H1 (cell line): ENCODE results near the gene TMEM198. TPM values are rescaled to one million over a fixed set of nuclear protein-coding genes. Genes with fewer than 3 reads are reported as not detected.

Source experiments
- CTCF ChIA-PET: fragments of 300-600 bp; sonication (Branson Sonifier 250); formaldehyde crosslinking; loops from one replicate; lab custom pipeline; 2021; ENCODE audit not compliant: partially characterized antibody; lab: Charles Lee
- POLR2A ChIA-PET: fragments of 300-600 bp; sonication (Branson Sonifier 250); formaldehyde crosslinking; loops from one replicate; lab custom pipeline; 2021; ENCODE audit warnings: inconsistent platforms; ENCODE audit not compliant: partially characterized antibody; lab: Charles Lee
- DNase-seq, 2 experiments: peaks; one replicate each; pipeline versions ENCODE4 v3.0.0 to v3.0.0-alpha.2; 2010 to 2022; ENCODE audit warnings: low spot score in 2 of 2, low read depth in 1 of 2, mixed read lengths in 1 of 2
- FAIRE-seq: peaks from 2 replicates; lab custom pipeline; 2011; peaks lifted over from hg19 to GRCh38; lab: Jason Lieb, UNC
- H2AFZ ChIP-seq: 2 replicates; pipeline ENCODE4 v1.8.1; 2012; ENCODE audit warnings: low read length, inconsistent platforms
- H2AK5ac ChIP-seq: 2 replicates; pipeline ENCODE4 v1.6.1; 2013; ENCODE audit warnings: low read depth, low read length
- H2BK120ac ChIP-seq: replicated peaks from 2 replicates; pipeline ENCODE3; 2013; ENCODE audit warnings: low read depth, low read length, inconsistent platforms
- H2BK12ac ChIP-seq: 2 replicates; pipeline ENCODE4 v1.6.1; 2013; ENCODE audit warnings: low read depth, low read length
- H2BK15ac ChIP-seq: 2 replicates; pipeline ENCODE4 v1.6.1; 2013; ENCODE audit warnings: low read length
- H2BK20ac ChIP-seq: 2 replicates; pipeline ENCODE4 v1.6.1; 2013; ENCODE audit warnings: low read length
- H2BK5ac ChIP-seq: 2 replicates; pipeline ENCODE4 v1.6.1; 2013; ENCODE audit warnings: low read depth, low read length
- H3K14ac ChIP-seq: 2 replicates; pipeline ENCODE4 v1.6.1; 2013; ENCODE audit warnings: inconsistent platforms; ENCODE audit not compliant: insufficient read length
- H3K18ac ChIP-seq: 2 replicates; pipeline ENCODE4 v1.6.1; 2013; ENCODE audit warnings: low read length; ENCODE audit errors: extremely low read depth
- H3K23ac ChIP-seq: 2 replicates; pipeline ENCODE4 v1.6.1; 2013; ENCODE audit warnings: inconsistent platforms; ENCODE audit not compliant: insufficient read length
- H3K23me2 ChIP-seq: 2 replicates; pipeline ENCODE4 v1.6.1; 2013; ENCODE audit warnings: low read depth, low read length
- H3K27ac ChIP-seq: 2 replicates; pipeline ENCODE4 v1.6.1; 2011; ENCODE audit warnings: low read depth, low read length, inconsistent platforms
- H3K27me3 ChIP-seq, 4 experiments: replicated peaks in 1 of 4; 1 replicate in 1 of 4; 2 replicates in 3 of 4; pipeline versions ENCODE4 v1.6.1 to v1.8.1; 2011 to 2013; ENCODE audit warnings: low read length in 3 of 4, mild to moderate bottlenecking in 3 of 4, inconsistent platforms in 2 of 4, mixed read lengths in 2 of 4, moderate library complexity in 1 of 4; ENCODE audit not compliant: control insufficient read depth in 3 of 4, insufficient read depth in 3 of 4; ENCODE audit errors: extremely low read depth in 1 of 4
- H3K36me3 ChIP-seq, 4 experiments: 2 replicates each; pipeline versions ENCODE4 v1.6.1 to v1.8.1; 2011 to 2013; ENCODE audit warnings: mild to moderate bottlenecking in 4 of 4, low read length in 3 of 4, moderate library complexity in 2 of 4, control low read depth in 1 of 4, inconsistent platforms in 1 of 4; ENCODE audit not compliant: insufficient read depth in 4 of 4, control insufficient read depth in 2 of 4
- H3K4ac ChIP-seq: replicated peaks from 2 replicates; pipeline ENCODE3; 2013; ENCODE audit warnings: low read length, low read depth, mixed read lengths, inconsistent platforms; ENCODE audit not compliant: insufficient read length
- H3K4me1 ChIP-seq, 4 experiments: replicated peaks in 1 of 4; 1 replicate in 1 of 4; 2 replicates in 3 of 4; pipeline versions ENCODE4 v1.6.1 to v1.8.1; 2011 to 2013; ENCODE audit warnings: low read length in 3 of 4, inconsistent platforms in 2 of 4, mixed read lengths in 1 of 4; ENCODE audit not compliant: insufficient read depth in 4 of 4, control insufficient read depth in 3 of 4
- H3K4me2 ChIP-seq, 2 experiments: 2 replicates each; pipeline versions ENCODE4 v1.6.1 to v1.8.1; 2011 to 2013; ENCODE audit warnings: low read depth in 2 of 2, low read length in 2 of 2, control low read depth in 1 of 2, inconsistent platforms in 1 of 2, mild to moderate bottlenecking in 1 of 2; ENCODE audit not compliant: insufficient read depth in 1 of 2
- H3K4me3 ChIP-seq, 4 experiments: fragments of 200-600, 300-600 bp in 1 of 4; sonication (generic), shearing (Covaris generic), sonication (Bioruptor Twin) in 1 of 4; 2 replicates each; pipeline versions ENCODE4 v1.5.1 to v1.8.1; 2011 to 2016; ENCODE audit warnings: low read length in 4 of 4, low read depth in 3 of 4, control low read depth in 2 of 4, inconsistent platforms in 2 of 4, mild to moderate bottlenecking in 2 of 4, mixed read lengths in 1 of 4, moderate library complexity in 1 of 4; ENCODE audit not compliant: insufficient read depth in 2 of 4; ENCODE audit errors: extremely low read depth in 1 of 4
- H3K56ac ChIP-seq: replicated peaks from 2 replicates; pipeline ENCODE3; 2013; ENCODE audit warnings: low read depth, mild to moderate bottlenecking, mixed read lengths, low read length, inconsistent platforms; ENCODE audit not compliant: insufficient read length
- H3K79me1 ChIP-seq: 2 replicates; pipeline ENCODE4 v1.6.1; 2013; ENCODE audit warnings: low read depth, low read length, control low read depth
- H3K79me2 ChIP-seq, 2 experiments: 2 replicates each; pipeline versions ENCODE4 v1.6.1 to v1.8.1; 2012 to 2013; ENCODE audit warnings: low read length in 2 of 2, mild to moderate bottlenecking in 2 of 2, inconsistent platforms in 1 of 2; ENCODE audit not compliant: insufficient read depth in 2 of 2, control insufficient read depth in 1 of 2
- H3K9ac ChIP-seq, 4 experiments: replicated peaks in 1 of 4; 1 replicate in 1 of 4; 2 replicates in 3 of 4; pipeline versions ENCODE4 v1.6.1 to v1.8.1; 2011 to 2013; ENCODE audit warnings: low read depth in 3 of 4, low read length in 3 of 4, control low read depth in 2 of 4, mild to moderate bottlenecking in 2 of 4, moderate library complexity in 2 of 4, inconsistent platforms in 1 of 4; ENCODE audit errors: extremely low read depth in 1 of 4
- H3K9me3 ChIP-seq, 2 experiments: 2 replicates each; pipeline versions ENCODE4 v1.6.1 to v1.8.1; 2012 to 2013; ENCODE audit warnings: mild to moderate bottlenecking in 2 of 2, moderate library complexity in 2 of 2, control low read depth in 1 of 2, inconsistent platforms in 1 of 2, low read depth in 1 of 2, low read length in 1 of 2, mixed read lengths in 1 of 2; ENCODE audit not compliant: insufficient read depth in 2 of 2
- H4K20me1 ChIP-seq, 2 experiments: replicated peaks in 1 of 2; 2 replicates each; pipeline versions ENCODE3 to v1.8.1; 2011 to 2013; ENCODE audit warnings: inconsistent platforms in 2 of 2, low read length in 2 of 2, mild to moderate bottlenecking in 1 of 2; ENCODE audit not compliant: insufficient read depth in 2 of 2, control insufficient read depth in 1 of 2
- H4K5ac ChIP-seq: 2 replicates; pipeline ENCODE4 v1.6.1; 2013; ENCODE audit warnings: low read length, low read depth, mixed read lengths, inconsistent platforms; ENCODE audit not compliant: insufficient read length
- H4K8ac ChIP-seq: 2 replicates; pipeline ENCODE4 v1.8.0; 2013; ENCODE audit warnings: mild to moderate bottlenecking, moderate library complexity, low read length, inconsistent platforms; ENCODE audit not compliant: insufficient read depth; ENCODE audit errors: extremely low read depth
- H4K91ac ChIP-seq: replicated peaks from 2 replicates; pipeline ENCODE3; 2013; ENCODE audit warnings: low read length, mixed read lengths, inconsistent platforms; ENCODE audit not compliant: insufficient read length
- WGBS, 2 experiments: shearing (Covaris generic) in 1 of 2; methylation state at CpG; one replicate each; pipeline versions ENCODE4 v1.1.6 to v1.1.7; 2013 to 2015; ENCODE audit warnings: low lambda C conversion rate in 2 of 2, mixed read lengths in 2 of 2, inconsistent platforms in 1 of 2, low coverage in 1 of 2, missing lambda C conversion rate in 1 of 2; ENCODE audit not compliant: insufficient replicate concordance in 2 of 2, insufficient coverage in 1 of 2, insufficient read length in 1 of 2; ENCODE audit errors: extremely low coverage in 1 of 2, missing lambda C conversion rate in 1 of 2; 5-methylcytosine and 5-hydroxymethylcytosine counted together
- polyA plus RNA-seq, 7 experiments: library from polyadenylated mRNA; depleted of rRNA in 3 of 7; stranded (reverse) in 5 of 7; unstranded in 2 of 7; fragments of >200 nt in 5 of 7; fragments of 200-250 nt in 2 of 7; gene quantifications; 1 replicate in 5 of 7; 2 replicates in 1 of 7; 4 replicates in 1 of 7; pipeline versions ENCODE4 v1.2.1 to v1.2.3, GENCODE V29; 2011 to 2013; ENCODE audit warnings: missing spikeins in 2 of 7, mixed read lengths in 2 of 7
- total RNA-seq: library from RNA; stranded (reverse); fragmentation: NEBNext Ultra II Directional; extraction: Animal tissue kit (Norgen Biotek cat#: 25700); gene quantifications from 2 replicates; pipeline ENCODE4 v1.2.1, GENCODE V29; 2021

TMEM198 gene
- total and polyA plus RNA-seq, 2 of the 8 experiments (the other 6 are each of a cell fraction or from before 2014, with no cell fraction given): 10.2 to 10.4 TPM

DNA sequence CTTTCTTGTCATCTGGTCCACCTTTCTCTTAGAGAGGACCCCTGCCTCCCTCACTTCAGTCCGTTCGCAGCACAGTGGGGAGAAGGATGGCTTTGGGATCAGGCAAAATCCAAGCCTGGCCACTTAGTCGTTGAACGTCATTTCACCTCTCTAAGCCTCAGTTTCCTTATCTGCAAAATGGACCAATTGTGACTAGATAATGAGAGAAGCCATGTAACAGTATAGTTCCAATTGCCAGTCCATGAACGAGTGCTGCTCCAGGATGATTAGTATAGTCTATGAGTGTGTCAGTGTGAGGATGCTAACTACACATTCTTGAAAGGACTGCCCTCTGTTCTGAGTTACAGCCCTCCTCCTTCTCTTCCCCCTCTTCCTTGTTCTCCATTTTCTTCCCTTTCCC, 29.3 kb downstream of the TMEM198 start:
- ChIA-PET POLR2A (interaction anchor here (1.1 to 18.6 kb wide), 3 partner anchors 14 to 32 kb away, joined by 3 to 293 read pairs (median 8); no protein-coding TSS in a partner anchor), CTCF (interaction anchor here (0.6 to 2.9 kb wide), 3 partner anchors 13 to 66 kb away, joined by 3 to 34 read pairs (median 6); no protein-coding TSS in a partner anchor)
- H4K91ac ChIP-seq: no peak overlapping the region
- no peak overlapping the region for H3K14ac ChIP-seq
- no peak overlapping the region for H3K18ac ChIP-seq
- no peak overlapping the region for H2BK120ac ChIP-seq
- H2BK20ac ChIP-seq: no peak overlapping the region
- no peak overlapping the region for H3K27ac ChIP-seq
- peaks cover 0 to 10% (median 0%) of the 10 kb centered on the region in 4 experiments; a peak in 3 of 8 replicates for H3K36me3 ChIP-seq
- no peak overlapping the region for H4K8ac ChIP-seq
- no peak overlapping the region for H4K5ac ChIP-seq
- no peaks in the 10 kb centered on the region for H4K20me1 ChIP-seq
- no peak overlapping the region for H2AK5ac ChIP-seq
- peaks cover 10% of the 10 kb centered on the region; the same call in 1 of the 2 replicates for H3K23me2 ChIP-seq
- peaks cover 0 to 2% (median 0%) of the 10 kb centered on the region in 4 experiments; a peak in 2 of 7 replicates for H3K27me3 ChIP-seq
- DNase-seq (no peak), FAIRE-seq (no peak)
- no peak overlapping the region for H2BK12ac ChIP-seq
- no peaks in the 10 kb centered on the region for H3K79me1 ChIP-seq
- H2BK5ac ChIP-seq: no peak overlapping the region
- no peak overlapping the region for H3K4me3 ChIP-seq
- H3K9me3 ChIP-seq: 0 out of 4 replicates have a peak, but pooled peaks cover 0 to under 1% of the 10 kb centered on the region in 2 experiments
- no peak overlapping the region for H2AFZ ChIP-seq
- H3K56ac ChIP-seq: no peak overlapping the region
- H3K23ac ChIP-seq: no peak overlapping the region
- H3K9ac ChIP-seq: no peak overlapping the region
- WGBS, 2 experiments: 90% methylated on average over 5 of the region's 5 CpGs; no CpG with 5 or more reads in 1 of the 2 experiments
- peaks cover 7 to 36% (median 26%) of the 10 kb centered on the region in 4 experiments for H3K4me1 ChIP-seq
- peaks cover 0 to 7% of the 10 kb centered on the region in 2 experiments; a peak in 2 of 4 replicates for H3K79me2 ChIP-seq
- H2BK15ac ChIP-seq: no peak overlapping the region
- no peak overlapping the region for H3K4me2 ChIP-seq
- no peak overlapping the region for H3K4ac ChIP-seq
